Keratinocyte (primary cell): ENCODE results near the gene BNIP3. TPM values are rescaled to one million over a fixed set of nuclear protein-coding genes. Genes with fewer than 3 reads are reported as not detected.

ENCODE experiments used
- DNase-seq: peaks from one replicate; pipeline ENCODE4 v3.0.0-alpha.2; 2011; ENCODE audit warnings: low read depth, missing footprints, low spot score
- FAIRE-seq: peaks from 2 replicates; lab custom pipeline; 2011; peaks lifted over from hg19 to GRCh38; lab: Jason Lieb, UNC
- H2AFZ ChIP-seq: 2 replicates; pipeline ENCODE4 v1.6.0; 2012; ENCODE audit warnings: low read length, control low read depth, inconsistent platforms; ENCODE audit not compliant: control insufficient read depth
- H3K27ac ChIP-seq: 2 replicates; pipeline ENCODE4 v1.5.1; 2011; ENCODE audit warnings: low read length; ENCODE audit not compliant: control insufficient read depth, insufficient read depth
- H3K27me3 ChIP-seq: 3 replicates; pipeline ENCODE4 v1.6.0; 2011; ENCODE audit warnings: low read length; ENCODE audit not compliant: control insufficient read depth, insufficient read depth; ENCODE audit errors: extremely low read depth
- H3K36me3 ChIP-seq, 2 experiments: 2 replicates in 1 of 2; 3 replicates in 1 of 2; pipeline ENCODE4 v1.5.1; 2011; ENCODE audit warnings: low read length in 2 of 2, mild to moderate bottlenecking in 1 of 2; ENCODE audit not compliant: control insufficient read depth in 2 of 2, insufficient read depth in 2 of 2; ENCODE audit errors: extremely low read depth in 1 of 2
- H3K4me1 ChIP-seq: 3 replicates; pipeline ENCODE4 v1.5.1; 2011; ENCODE audit warnings: low read length; ENCODE audit not compliant: control insufficient read depth, insufficient read depth; ENCODE audit errors: extremely low read depth
- H3K4me2 ChIP-seq: 3 replicates; pipeline ENCODE4 v1.6.0; 2011; ENCODE audit warnings: low read depth, low read length; ENCODE audit not compliant: control insufficient read depth, insufficient read depth; ENCODE audit errors: extremely low read depth
- H3K4me3 ChIP-seq, 3 experiments: fragments of 200-600 bp in 1 of 3; sonication (generic) in 1 of 3; 2 replicates in 2 of 3; 3 replicates in 1 of 3; pipeline ENCODE4 v1.5.1; 2011 to 2016; ENCODE audit warnings: low read length in 3 of 3, mild to moderate bottlenecking in 3 of 3, control low read depth in 2 of 3, inconsistent platforms in 1 of 3, low read depth in 1 of 3, mixed read lengths in 1 of 3, mixed run types in 1 of 3, moderate library complexity in 1 of 3; ENCODE audit not compliant: control insufficient read depth in 2 of 3, insufficient read depth in 2 of 3; ENCODE audit errors: extremely low read depth in 1 of 3
- H3K79me2 ChIP-seq: 2 replicates; pipeline ENCODE4 v1.6.0; 2012; ENCODE audit warnings: low read length; ENCODE audit not compliant: control insufficient read depth, insufficient read depth
- H3K9ac ChIP-seq: 3 replicates; pipeline ENCODE4 v1.6.0; 2011; ENCODE audit warnings: low read length; ENCODE audit not compliant: control insufficient read depth, insufficient read depth; ENCODE audit errors: extremely low read depth
- H3K9me1 ChIP-seq: 3 replicates; pipeline ENCODE4 v1.6.0; 2011; ENCODE audit warnings: low read length; ENCODE audit not compliant: control insufficient read depth, insufficient read depth; ENCODE audit errors: extremely low read depth
- H3K9me3 ChIP-seq: 2 replicates; pipeline ENCODE4 v1.5.1; 2012; ENCODE audit warnings: low read depth, low read length; ENCODE audit not compliant: control insufficient read depth
- H4K20me1 ChIP-seq: 3 replicates; pipeline ENCODE4 v1.6.0; 2011; ENCODE audit warnings: low read length; ENCODE audit not compliant: control insufficient read depth, insufficient read depth; ENCODE audit errors: extremely low read depth
- CTCF ChIP-seq, 3 experiments: IDR thresholded peaks in 1 of 3; conservative IDR thresholded peaks in 1 of 3; optimal IDR thresholded peaks in 1 of 3; 2 replicates in 2 of 3; 3 replicates in 1 of 3; pipeline versions ENCODE3 to v1.5.1; 2011; ENCODE audit warnings: low read length in 3 of 3, mild to moderate bottlenecking in 3 of 3, moderate library complexity in 2 of 3, control low read depth in 1 of 3, inconsistent platforms in 1 of 3; ENCODE audit not compliant: insufficient read depth in 2 of 3; ENCODE audit errors: extremely low read depth in 1 of 3
- EZH2 ChIP-seq: IDR thresholded peaks from one replicate; pipeline ENCODE4 v1.6.1; 2012; ENCODE audit warnings: inconsistent platforms, mild to moderate bottlenecking, low read length, moderate library complexity
- dilution Hi-C: fragments of 300-500 bp; cut with MboI; formaldehyde crosslinking; loops from one replicate; pipeline ENCODE4 v1.7.0; 2020; ENCODE audit warnings: low sequenced_read_pairs; ENCODE audit not compliant: extremely low pct_ligation_motif_present
- polyA plus RNA-seq, 5 experiments: library from polyadenylated mRNA; depleted of rRNA in 3 of 5; stranded (reverse) in 3 of 5; stranded (forward) in 1 of 5; unstranded in 1 of 5; fragments of >200 nt; gene quantifications; 1 replicate in 1 of 5; 2 replicates in 3 of 5; 3 replicates in 1 of 5; pipeline versions ENCODE4 v1.2.1 to v1.2.3, GENCODE V29; 2011 to 2012; ENCODE audit warnings: missing spikeins in 2 of 5, low read depth in 1 of 5, low replicate concordance in 1 of 5

BNIP3 gene
- polyA plus RNA-seq, 1 donor (not counting 4 experiments of a cell fraction or from before 2014, with no cell fraction given), result 77.9 TPM

GRCh38 chr10:131970946-131971345, 10.8 kb downstream of the BNIP3 start:
- H3K9me1 ChIP-seq, result peaks cover 1% of the 10 kb centered on the region

GRCh38 chr10:131968949-131969348, 12.8 kb downstream of the BNIP3 start:
- Histone ChIP-seq H3K27me3 (no peaks in the 10 kb centered on the region), H3K79me2 (peaks cover 13% of the 10 kb centered on the region), H3K36me3 (peaks cover 20 to 40% of the 10 kb centered on the region in 2 experiments), H2AFZ (no peak overlapping the region), H3K9ac (no peak overlapping the region), H3K4me2 (no peak overlapping the region), H3K4me3 (no peak overlapping the region), H3K9me3 (no peaks in the 10 kb centered on the region), H4K20me1 (peaks cover 5% of the 10 kb centered on the region), H3K4me1 (no peaks in the 10 kb centered on the region), H3K9me1 (no peaks in the 10 kb centered on the region), H3K27ac (no peak overlapping the region)
- dilution Hi-C loops, result no loop called here
- DNase-seq (no peak), FAIRE-seq (no peak)
- TF ChIP-seq CTCF (optimal IDR thresholded peaks at IDR 0.05 in 1 of 3, IDR thresholded peaks at IDR 0.05 in 1 of 3, conservative IDR thresholded peaks at IDR 0.05 in 1 of 3; ENCODE audit: extremely low read depth in 1 of 3, insufficient read depth in 2 of 3, low read length in 3 of 3), result no peak

More at GRCh38 chr10:131970946-131971345, 10.8 kb downstream of the BNIP3 start:
- no peak overlapping the region for H3K4me2 ChIP-seq
- dilution Hi-C loops, result no loop called here
- peaks cover 30% of the 10 kb centered on the region for H3K79me2 ChIP-seq
- peaks cover 20 to 41% of the 10 kb centered on the region in 2 experiments for H3K36me3 ChIP-seq
- no peaks in the 10 kb centered on the region for H3K9me3 ChIP-seq
- TF ChIP-seq EZH2 (no peak), CTCF (optimal IDR thresholded peaks at IDR 0.05 in 1 of 3, IDR thresholded peaks at IDR 0.05 in 1 of 3, conservative IDR thresholded peaks at IDR 0.05 in 1 of 3; ENCODE audit: extremely low read depth in 1 of 3, insufficient read depth in 2 of 3, low read length in 3 of 3) (no peak)
- H4K20me1 ChIP-seq, result peaks cover 7% of the 10 kb centered on the region
- FAIRE-seq, result no peak
- H3K4me3 ChIP-seq, result no peak overlapping the region
- no peak overlapping the region for H2AFZ ChIP-seq
- no peak overlapping the region for H3K9ac ChIP-seq
- H3K27me3 ChIP-seq, result no peaks in the 10 kb centered on the region
- DNase-seq, result no peak
- H3K4me1 ChIP-seq, result no peaks in the 10 kb centered on the region
- no peak overlapping the region for H3K27ac ChIP-seq
